ENCODE measurements around the gene ADARB2.

Gene ADARB2

GRCh38 chr10:1214882-1215540, 522.3 kb downstream of the ADARB2 start:
- DNase-seq (ENCODE audit: extremely low spot score) = no peak
- ChIA-PET CTCF (no interaction called here), POLR2A (no interaction called here)
- no peak for TF ChIP-seq CTCF (IDR thresholded peaks at IDR 0.05; ENCODE audit: control extremely low read depth, extremely low read depth, low read depth, missing control alignments)

GRCh38 chr10:1214071-1214675, 523.2 kb downstream of the ADARB2 start:
- no peak for TF ChIP-seq CTCF (IDR thresholded peaks at IDR 0.05; ENCODE audit: control extremely low read depth, extremely low read depth, low read depth, missing control alignments)
- ChIA-PET POLR2A (no interaction called here), CTCF (no interaction called here)
- no peak for DNase-seq (ENCODE audit: extremely low spot score)

- no peak for TF ChIP-seq CTCF (IDR thresholded peaks at IDR 0.05; ENCODE audit: control extremely low read depth, extremely low read depth, low read depth, missing control alignments)
- DNase-seq (ENCODE audit: extremely low spot score) = no peak
- ChIA-PET CTCF (no interaction called here), POLR2A (no interaction called here)
Observed at GRCh38 chr10:1213252-1214070, 523.9 kb downstream of the ADARB2 start.

GRCh38 chr10:1212571-1213141, 524.7 kb downstream of the ADARB2 start:
- CTCF ChIA-PET = no interaction called here
- no peak for DNase-seq (ENCODE audit: extremely low spot score)
- POLR2A ChIA-PET = no interaction called here
- TF ChIP-seq CTCF (IDR thresholded peaks at IDR 0.05; ENCODE audit: control extremely low read depth, extremely low read depth, low read depth, missing control alignments) = no peak

GRCh38 chr10:1211844-1212570, 525.3 kb downstream of the ADARB2 start:
- POLR2A ChIA-PET = no interaction called here
- CTCF ChIA-PET = no interaction called here
- no peak for TF ChIP-seq CTCF (IDR thresholded peaks at IDR 0.05; ENCODE audit: control extremely low read depth, extremely low read depth, low read depth, missing control alignments)
- DNase-seq (ENCODE audit: extremely low spot score) = no peak

- POLR2A ChIA-PET = no interaction called here
- DNase-seq (ENCODE audit: extremely low spot score) = no peak
- no peak for TF ChIP-seq CTCF (IDR thresholded peaks at IDR 0.05; ENCODE audit: control extremely low read depth, extremely low read depth, low read depth, missing control alignments)
- CTCF ChIA-PET = no interaction called here
Observed at GRCh38 chr10:1210667-1211066, 526.7 kb downstream of the ADARB2 start.

Data from GM10248 (cell line).